ENCODE data around the gene AKR1C1. TPM values are rescaled to one million over a fixed set of nuclear protein-coding genes. Genes with fewer than 3 reads are reported as not detected.
A peak's percentile ranks its signal among the peaks of the same experiment; 100 is the strongest.
"Not testable (repeated sequence)": the region's sequence is repeated elsewhere in the genome, so short reads cannot be mapped to it uniquely, and the experiment has no call there.

Gene AKR1C1
- total RNA-seq, 1 experiment from 2014 or later = 3.9 TPM

DNA sequence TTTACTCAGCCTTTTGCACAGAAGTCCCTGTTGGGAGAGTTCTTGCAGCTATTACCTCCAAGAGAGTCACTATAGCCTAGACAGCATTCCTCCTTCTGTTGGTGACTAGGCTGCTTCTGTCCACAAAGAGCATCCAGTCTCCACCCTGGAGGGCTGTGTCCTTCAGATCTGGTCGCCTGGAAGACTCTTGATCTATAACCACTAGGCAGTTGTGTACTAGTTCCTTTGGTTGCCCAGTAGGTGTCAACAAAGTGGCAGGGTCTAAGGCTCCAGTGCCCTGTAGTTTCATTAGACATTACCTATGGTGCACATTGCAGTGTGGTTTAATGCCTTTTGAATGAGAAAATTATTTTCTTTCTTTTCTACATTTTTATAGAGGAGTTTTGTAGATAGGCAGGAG lies 51.7 kb downstream of the AKR1C1 start:
- no peak for DNase-seq (ENCODE audit: low read depth)

DNA sequence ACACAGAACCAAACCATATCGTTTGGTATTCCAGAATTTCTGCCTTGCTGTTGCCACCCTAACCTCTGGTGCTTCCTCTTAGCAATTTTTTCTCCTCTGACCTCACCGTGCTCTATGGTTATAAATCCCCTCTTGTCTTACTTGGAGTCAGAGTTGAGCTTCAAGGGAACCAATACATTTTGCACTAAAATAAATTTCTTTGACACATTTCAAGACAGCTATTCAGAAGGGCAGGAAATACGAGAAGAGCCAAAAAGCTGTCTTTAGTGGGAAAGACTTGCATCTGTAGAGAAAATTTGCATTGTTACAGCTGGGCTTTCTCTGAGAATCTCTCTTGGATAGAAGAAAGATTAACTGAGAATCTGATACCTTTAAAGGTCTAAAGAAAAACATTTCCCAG lies 54.9 kb downstream of the AKR1C1 start:
- no peak for DNase-seq (ENCODE audit: low read depth)

DNA sequence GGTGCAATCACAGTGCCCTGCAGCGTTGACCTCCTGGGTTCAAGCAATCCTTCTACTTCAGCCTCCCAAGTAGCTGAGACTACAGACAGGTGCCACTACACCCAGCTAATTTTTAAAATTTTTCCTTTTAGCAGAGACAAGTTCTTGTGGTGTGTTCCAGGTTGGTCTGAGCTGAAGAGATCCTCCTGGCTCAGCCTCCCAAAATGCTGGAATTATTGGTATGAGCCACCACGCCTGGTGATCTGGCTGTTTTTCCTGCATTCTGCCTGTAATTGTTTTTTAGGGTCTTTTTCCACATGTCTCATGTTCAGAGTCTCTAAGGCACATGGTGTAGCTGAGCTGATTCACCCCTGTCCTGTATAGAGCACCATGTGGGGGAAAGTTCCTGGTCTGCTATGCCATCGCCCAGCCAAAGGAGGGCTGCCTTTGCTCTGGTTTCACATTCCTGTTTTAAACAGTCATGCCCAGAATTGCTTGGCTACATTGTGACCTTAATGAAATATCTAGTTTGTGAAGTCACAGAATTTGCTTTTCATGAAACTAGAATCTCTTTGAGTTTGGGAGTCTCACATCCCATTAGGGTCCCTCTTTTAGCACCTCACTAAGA lies 55.6 kb downstream of the AKR1C1 start:
- peak; percentile 60 for DNase-seq (ENCODE audit: low read depth)

DNA sequence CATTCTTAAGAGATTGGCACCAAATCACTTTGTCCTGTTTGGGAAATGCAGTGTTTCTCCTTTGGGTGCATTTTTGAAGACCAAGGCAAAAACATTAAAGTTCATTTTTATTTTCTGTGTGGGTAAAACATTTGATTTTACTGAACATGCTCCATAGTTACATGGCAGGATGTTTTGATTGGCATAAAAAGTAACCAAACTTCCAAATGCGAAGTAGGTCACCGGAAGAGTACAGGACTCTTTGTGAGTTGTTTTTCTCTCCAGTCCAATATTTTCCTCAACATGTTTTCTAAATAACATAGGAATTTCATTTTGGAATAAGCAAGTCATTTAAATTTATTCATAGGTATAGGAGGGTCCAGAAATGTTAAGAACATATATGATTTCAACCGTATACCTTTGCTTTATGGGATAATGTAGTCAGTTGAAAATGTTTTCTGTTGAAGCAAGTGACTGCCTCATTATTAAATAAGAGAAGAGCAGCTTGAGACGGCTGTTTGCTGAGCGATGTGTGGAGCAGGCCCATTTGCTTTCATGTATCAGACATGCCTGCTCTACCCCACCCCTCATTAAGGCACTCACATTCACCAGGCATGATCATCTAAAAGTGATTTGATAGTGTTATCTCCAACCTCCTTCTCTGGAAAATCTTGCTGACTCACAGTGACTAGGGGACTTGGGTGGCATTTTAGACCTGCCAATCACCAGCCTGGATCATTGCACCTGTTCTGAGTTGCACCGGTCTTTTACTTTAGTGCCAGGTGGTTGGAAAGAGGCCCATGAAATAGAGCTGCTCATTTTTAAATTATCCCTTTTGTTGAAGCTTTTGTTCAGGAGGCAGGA lies 56.8 kb downstream of the AKR1C1 start:
- not testable (repeated sequence) for DNase-seq (ENCODE audit: low read depth)

DNA sequence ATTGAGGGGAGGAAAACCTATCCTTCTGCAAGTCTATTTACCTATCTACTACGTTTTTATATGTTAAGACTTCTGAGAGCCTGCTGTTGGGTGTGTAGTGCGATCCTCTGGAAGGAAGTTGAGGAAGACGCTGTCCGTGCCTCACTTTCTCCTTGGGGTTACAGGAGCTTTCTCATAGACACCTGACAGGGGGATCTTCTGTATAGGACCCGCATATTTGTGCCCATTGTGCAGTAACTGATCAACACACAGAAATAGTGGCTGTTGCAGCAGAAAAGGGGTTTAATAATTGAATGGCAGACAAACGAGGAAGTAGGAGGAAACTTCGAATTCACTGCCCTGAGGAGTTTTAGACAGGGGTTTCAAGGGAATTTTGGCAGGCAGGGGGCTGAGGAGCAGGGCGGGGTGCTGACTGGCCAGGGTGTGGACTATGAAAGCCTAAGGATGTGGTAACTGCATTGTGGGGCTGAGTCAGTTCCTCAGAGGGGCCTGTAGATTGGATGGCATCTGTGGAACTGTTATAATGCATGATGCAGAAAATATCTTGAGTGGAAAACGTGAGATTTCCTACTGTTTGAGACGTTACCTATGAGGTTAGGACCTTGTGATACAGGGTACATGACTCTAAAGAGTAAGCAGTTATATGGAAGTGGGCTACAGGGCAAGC lies 58.5 kb downstream of the AKR1C1 start:
- DNase-seq (ENCODE audit: low read depth) = peak; percentile 17

DNA sequence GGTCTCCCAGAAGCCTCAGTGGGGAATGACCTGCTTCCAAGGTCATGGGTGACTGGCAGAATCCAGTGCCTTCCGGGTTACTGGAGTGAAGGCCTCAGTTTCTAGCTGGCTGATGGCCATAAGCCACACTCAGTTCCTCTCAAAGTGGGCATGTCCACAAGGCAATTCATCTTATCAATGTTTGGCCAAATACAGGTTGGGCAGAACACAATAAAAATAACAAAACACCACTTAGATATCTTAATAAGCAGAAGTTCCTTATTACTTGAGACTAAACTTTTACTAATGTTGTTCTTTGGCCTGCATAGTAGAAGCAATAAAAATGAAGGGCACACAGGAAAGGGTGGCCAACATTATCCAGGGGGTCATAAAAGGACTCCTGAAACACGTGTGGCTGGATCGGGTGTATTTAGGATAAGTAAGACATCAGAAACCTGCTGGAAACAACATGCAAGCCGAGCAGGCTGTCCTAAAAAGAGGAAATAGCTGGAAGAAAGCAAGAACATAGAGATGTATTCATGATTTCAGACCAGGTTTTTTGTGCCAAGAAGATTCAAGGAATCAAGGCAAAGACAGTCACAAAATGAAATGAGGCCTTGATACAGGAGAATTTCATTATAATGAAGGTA lies 60.1 kb downstream of the AKR1C1 start:
- no peak for DNase-seq (ENCODE audit: low read depth)

DNA sequence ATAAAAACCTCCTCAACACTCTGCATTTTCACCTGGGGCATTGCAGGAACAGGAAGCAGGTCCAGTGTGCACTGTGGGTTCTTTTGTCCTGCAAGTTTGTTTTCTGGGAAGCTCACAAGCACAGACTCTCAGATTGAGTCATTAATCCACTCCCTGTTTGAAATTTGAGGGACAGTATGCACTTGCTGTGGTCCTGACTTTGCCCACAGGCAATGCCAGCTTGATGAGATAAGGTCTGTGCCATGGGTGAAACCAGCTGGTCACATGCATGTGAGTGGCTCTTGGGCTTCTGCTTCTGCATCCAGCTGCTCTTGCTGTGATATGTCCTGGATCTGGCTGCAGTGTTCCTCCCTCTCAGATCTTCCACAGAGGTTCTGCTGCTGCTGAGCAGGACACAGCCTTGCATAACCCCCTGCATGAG lies 62.3 kb downstream of the AKR1C1 start:
- peak; percentile 24 for DNase-seq (ENCODE audit: low read depth)

DNA sequence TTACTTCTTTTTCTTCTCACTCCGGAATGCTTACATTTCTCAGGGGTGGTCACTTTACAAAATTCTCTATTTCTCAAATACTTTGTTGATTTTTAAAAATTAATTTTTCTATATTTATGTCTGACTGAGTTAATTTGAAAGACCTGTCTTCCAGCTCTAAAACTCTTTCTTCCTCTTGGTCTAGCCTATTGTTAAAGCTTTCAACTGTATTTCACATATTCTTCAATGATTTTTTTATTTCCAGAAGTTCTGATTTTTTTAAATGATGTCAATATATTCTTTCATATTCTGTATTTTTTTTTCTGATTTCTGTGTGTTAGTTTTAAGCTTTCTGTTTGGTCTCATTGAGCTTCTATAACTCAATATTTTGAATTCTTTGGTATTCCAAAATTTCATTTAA lies 67.8 kb downstream of the AKR1C1 start:
- DNase-seq (ENCODE audit: low read depth) = no peak

DNA sequence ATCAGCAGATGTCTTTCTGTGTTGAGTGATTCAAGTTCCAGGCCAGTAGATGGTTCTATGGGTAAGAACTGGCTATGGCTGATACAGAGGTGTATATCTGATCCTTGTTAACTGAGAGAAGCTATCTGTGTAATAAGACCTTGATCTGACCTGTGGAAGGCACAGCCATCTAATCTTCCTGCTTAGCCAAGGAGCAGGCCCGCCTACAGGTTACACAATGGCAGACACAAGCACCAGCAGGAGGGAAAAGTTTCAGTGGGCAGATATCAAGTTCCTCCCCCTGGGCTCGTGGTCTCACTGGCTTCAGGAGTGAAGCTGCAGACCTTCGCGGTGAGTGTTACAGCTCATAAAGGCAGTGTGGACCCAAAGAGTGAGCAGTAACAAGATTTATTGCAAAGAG lies 68.4 kb downstream of the AKR1C1 start:
- not testable (repeated sequence) for DNase-seq (ENCODE audit: low read depth)

DNA sequence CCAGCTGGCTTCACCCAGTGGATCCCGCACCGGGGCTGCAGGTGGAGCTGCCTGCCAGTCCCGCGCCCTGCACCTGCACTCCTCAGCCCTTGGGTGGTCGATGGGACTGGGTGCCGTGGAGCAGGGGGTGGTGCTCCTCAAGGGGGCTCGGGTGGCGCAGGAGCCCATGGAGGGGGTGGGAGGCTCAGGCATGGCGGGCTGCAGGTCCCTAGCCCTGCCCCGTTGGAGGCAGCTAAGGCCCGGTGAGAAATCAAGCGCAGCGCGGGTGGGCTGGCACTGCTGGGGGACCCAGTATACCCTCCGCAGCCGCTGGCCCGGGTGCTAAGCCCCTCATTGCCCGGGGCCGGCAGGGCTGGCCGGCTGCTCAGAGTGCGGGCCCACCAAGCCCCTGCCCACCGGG lies 69.2 kb downstream of the AKR1C1 start:
- DNase-seq (ENCODE audit: low read depth) = not testable (repeated sequence)

Small RNA genes lying within 50 kb of the gene (small RNA-seq; reads per million reads assigned to genes)
- gene RF00096 = 0.27 reads per million, percentile 24 among the genes with 10 or more reads in this experiment

Other genes starting within 250 kb of the AKR1C1 start
- gene AKR1E2, start 137.2 kb upstream of the AKR1C1 start, total RNA-seq (2014; rRNA removed; shearing (Covaris generic)) = not detected in 2 replicates
- gene AKR1C2, start 40.4 kb downstream of the AKR1C1 start, total RNA-seq (2014; rRNA removed; shearing (Covaris generic)) = 1.5 and 2.0 TPM in 2 replicates
- 5.1 and 11.0 TPM in 2 replicates for gene AKR1C3, start 131.0 kb downstream of the AKR1C1 start, total RNA-seq (2014; rRNA removed; shearing (Covaris generic))
- not detected in 2 replicates for gene AKR1C8, start 221.7 kb downstream of the AKR1C1 start, total RNA-seq (2014; rRNA removed; shearing (Covaris generic))
- gene AKR1C4, start 233.4 kb downstream of the AKR1C1 start, total RNA-seq (2014; rRNA removed; shearing (Covaris generic)) = not detected in 2 replicates